H9 (cell line): ENCODE data around the gene PITX3. TPM values are rescaled to one million over a fixed set of nuclear protein-coding genes. Genes with fewer than 3 reads are reported as not detected.

Source experiments
- DNase-seq: peaks from one replicate; pipeline ENCODE4 v3.0.0-alpha.2; 2017
- H2AFZ ChIP-seq: one replicate; pipeline ENCODE4 v1.6.1; 2013; ENCODE audit warnings: mild to moderate bottlenecking, low read length, control low read depth, moderate library complexity
- H2AK5ac ChIP-seq: 2 replicates; pipeline ENCODE4 v1.6.1; 2013; ENCODE audit warnings: low read length, control low read depth, mixed read lengths; ENCODE audit not compliant: insufficient read length
- H2BK120ac ChIP-seq: one replicate; pipeline ENCODE4 v1.6.1; 2013; ENCODE audit warnings: low read depth, mild to moderate bottlenecking, low read length, control low read depth, inconsistent platforms; ENCODE audit not compliant: poor library complexity, severe bottlenecking
- H2BK12ac ChIP-seq: 2 replicates; pipeline ENCODE4 v1.6.1; 2013; ENCODE audit warnings: low read length, control low read depth, mixed read lengths, low read depth; ENCODE audit not compliant: insufficient read length
- H2BK15ac ChIP-seq: 2 replicates; pipeline ENCODE4 v1.6.1; 2013; ENCODE audit warnings: low read depth, low read length, control low read depth
- H2BK20ac ChIP-seq: one replicate; pipeline ENCODE4 v1.6.1; 2013; ENCODE audit warnings: low read depth, mild to moderate bottlenecking, low read length, control low read depth, inconsistent platforms; ENCODE audit not compliant: poor library complexity, severe bottlenecking
- H2BK5ac ChIP-seq: 2 replicates; pipeline ENCODE4 v1.6.1; 2013; ENCODE audit warnings: low read length, control low read depth, mixed read lengths; ENCODE audit not compliant: insufficient read length
- H3K14ac ChIP-seq: 2 replicates; pipeline ENCODE4 v1.6.1; 2013; ENCODE audit warnings: low read length, control low read depth; ENCODE audit not compliant: insufficient read depth
- H3K18ac ChIP-seq: 2 replicates; pipeline ENCODE4 v1.6.1; 2013; ENCODE audit warnings: low read depth, mild to moderate bottlenecking, mixed read lengths, low read length, control low read depth; ENCODE audit not compliant: insufficient read length
- H3K23ac ChIP-seq: 2 replicates; pipeline ENCODE4 v1.6.1; 2013; ENCODE audit warnings: low read length, control low read depth, mixed read lengths, low read depth; ENCODE audit not compliant: insufficient read length
- H3K23me2 ChIP-seq: 2 replicates; pipeline ENCODE4 v1.6.1; 2013; ENCODE audit warnings: low read depth, mild to moderate bottlenecking, mixed read lengths, low read length, control low read depth; ENCODE audit not compliant: insufficient read length, poor library complexity, severe bottlenecking
- H3K27ac ChIP-seq: 2 replicates; pipeline ENCODE4 v1.5.1; 2013; ENCODE audit warnings: low read length, control low read depth, mixed read lengths, low read depth; ENCODE audit not compliant: insufficient read length
- H3K27me3 ChIP-seq: 2 replicates; pipeline ENCODE4 v1.6.1; 2013; ENCODE audit warnings: low read length, control low read depth, inconsistent platforms; ENCODE audit not compliant: insufficient read depth
- H3K4ac ChIP-seq: 2 replicates; pipeline ENCODE4 v1.6.1; 2013; ENCODE audit warnings: low read depth, mild to moderate bottlenecking, control low read depth, inconsistent platforms, low read length, moderate library complexity
- H3K4me1 ChIP-seq: 2 replicates; pipeline ENCODE4 v1.6.1; 2013; ENCODE audit warnings: low read length, control low read depth, inconsistent platforms; ENCODE audit not compliant: insufficient read depth
- H3K4me2 ChIP-seq: 2 replicates; pipeline ENCODE4 v1.6.1; 2013; ENCODE audit warnings: low read length, control low read depth, mixed read lengths; ENCODE audit not compliant: insufficient read length, insufficient read depth
- H3K56ac ChIP-seq: 2 replicates; pipeline ENCODE4 v1.6.1; 2013; ENCODE audit warnings: low read depth, mild to moderate bottlenecking, mixed read lengths, low read length, control low read depth; ENCODE audit not compliant: insufficient read length
- H3K79me1 ChIP-seq: 2 replicates; pipeline ENCODE4 v1.6.1; 2013; ENCODE audit warnings: low read depth, mild to moderate bottlenecking, moderate library complexity, low read length, control low read depth, inconsistent platforms; ENCODE audit not compliant: insufficient read depth, poor library complexity, severe bottlenecking
- H3K79me2 ChIP-seq: 2 replicates; pipeline ENCODE4 v1.6.1; 2013; ENCODE audit warnings: low read length, control low read depth, inconsistent platforms; ENCODE audit not compliant: insufficient read depth
- H3K9ac ChIP-seq: 2 replicates; pipeline ENCODE4 v1.6.1; 2013; ENCODE audit warnings: low read length, control low read depth, mixed read lengths; ENCODE audit not compliant: insufficient read length; ENCODE audit errors: extremely low read depth
- H3K9me3 ChIP-seq: one replicate; pipeline ENCODE4 v1.6.1; 2013; ENCODE audit warnings: low read depth, low read length, inconsistent platforms; ENCODE audit not compliant: control insufficient read depth
- H3T11ph ChIP-seq: one replicate; pipeline ENCODE4 v1.6.1; 2013; ENCODE audit warnings: mild to moderate bottlenecking, low read length, control low read depth, inconsistent platforms
- H4K20me1 ChIP-seq: one replicate; pipeline ENCODE4 v1.6.1; 2013; ENCODE audit not compliant: control insufficient read depth, insufficient read length, insufficient read depth
- H4K5ac ChIP-seq: 2 replicates; pipeline ENCODE4 v1.6.1; 2013; ENCODE audit warnings: low read depth, mild to moderate bottlenecking, mixed read lengths, low read length, control low read depth; ENCODE audit not compliant: insufficient read length
- H4K8ac ChIP-seq: replicated peaks from 2 replicates; pipeline ENCODE4 v1.6.1; 2013; ENCODE audit warnings: low read length, control low read depth, mixed read lengths, low read depth; ENCODE audit not compliant: insufficient read length
- H4K91ac ChIP-seq: 2 replicates; pipeline ENCODE4 v1.6.1; 2013; ENCODE audit warnings: low read depth, mild to moderate bottlenecking, moderate library complexity, mixed read lengths, low read length, control low read depth; ENCODE audit not compliant: insufficient read length
- H3K27ac Mint-ChIP-seq, 3 experiments: 2 replicates in 2 of 3; 3 replicates in 1 of 3; pipeline ENCODE4 v1.8.0; 2020 to 2021; ENCODE audit warnings: mixed read lengths in 3 of 3, mild to moderate bottlenecking in 1 of 3, moderate library complexity in 1 of 3
- H3K27me3 Mint-ChIP-seq: 2 replicates; pipeline ENCODE4 v1.8.0; 2021; ENCODE audit warnings: low read depth, mild to moderate bottlenecking, moderate library complexity, mixed read lengths
- H3K36me3 Mint-ChIP-seq, 3 experiments: 2 replicates in 2 of 3; 3 replicates in 1 of 3; pipeline ENCODE4 v1.8.0; 2020 to 2021; ENCODE audit warnings: low read depth in 3 of 3, mixed read lengths in 3 of 3; ENCODE audit not compliant: insufficient read depth in 1 of 3
- H3K4me1 Mint-ChIP-seq, 2 experiments: 2 replicates each; pipeline ENCODE4 v1.8.0; 2020; ENCODE audit warnings: mixed read lengths in 2 of 2
- H3K4me3 Mint-ChIP-seq, 2 experiments: 2 replicates in 1 of 2; 3 replicates in 1 of 2; pipeline ENCODE4 v1.8.0; 2020 to 2021; ENCODE audit warnings: mild to moderate bottlenecking in 2 of 2, mixed read lengths in 2 of 2, moderate library complexity in 1 of 2
- H3K9me3 Mint-ChIP-seq, 2 experiments: 2 replicates in 1 of 2; 3 replicates in 1 of 2; pipeline ENCODE4 v1.8.0; 2020; ENCODE audit warnings: mild to moderate bottlenecking in 2 of 2, mixed read lengths in 2 of 2, moderate library complexity in 1 of 2
- CTCF ChIP-seq: fragments of 200-600 bp; sonication (generic); conservative IDR thresholded peaks from 3 replicates; pipeline ENCODE4 v1.8.0; 2021; ENCODE audit warnings: antibody characterized with exemption, mild to moderate bottlenecking
- WGBS: extraction: QIAGEN DNeasy Blood & Tissue Kit; methylation state at CpG from one replicate; pipeline ENCODE4 v1.1.7; 2013; ENCODE audit warnings: missing lambda C conversion rate, low lambda C conversion rate, mixed read lengths; ENCODE audit not compliant: insufficient read length; ENCODE audit errors: extremely low coverage; 5-methylcytosine and 5-hydroxymethylcytosine counted together
- total RNA-seq: library from RNA; stranded (reverse); gene quantifications from 2 replicates; pipeline ENCODE4 v1.2.1, GENCODE V29; 2021

PITX3 gene
- total RNA-seq, 1 experiment from 2014 or later = not detected

DNA sequence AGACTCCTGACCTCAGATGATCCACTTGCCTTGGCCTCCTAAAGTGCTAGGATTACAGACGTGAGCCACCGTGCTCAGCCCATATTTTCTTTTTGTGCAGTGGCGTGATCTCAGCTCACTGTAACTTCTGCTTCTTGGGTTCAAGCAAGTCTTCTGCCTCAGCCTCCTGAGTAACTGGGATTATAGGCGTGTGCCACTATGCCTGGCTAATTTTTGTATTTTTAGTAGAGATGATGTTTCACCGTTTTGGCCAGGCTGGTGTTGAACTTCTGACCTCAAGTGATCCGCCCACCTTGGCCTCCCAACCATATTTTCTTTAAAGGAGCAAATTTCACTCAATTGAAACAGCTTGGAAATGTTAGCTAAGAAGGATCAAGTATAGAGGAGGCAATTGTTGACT, 20.5 kb upstream of the PITX3 start:
- Histone ChIP-seq H2BK5ac (no peak overlapping the region), H2BK12ac (no peak overlapping the region), H3K27me3 (no peaks in the 10 kb centered on the region), H3K79me2 (no peaks in the 10 kb centered on the region), H3K27ac (no peak overlapping the region), H2AK5ac (no peak overlapping the region), H3K9ac (no peak overlapping the region), H2BK120ac (no peak overlapping the region), H2AFZ (no peak overlapping the region), H3K4me2 (no peak overlapping the region), H2BK15ac (no peak overlapping the region), H3K4me1 (no peaks in the 10 kb centered on the region), H3K56ac (no peak overlapping the region), H3K4ac (no peak overlapping the region), H4K91ac (no peak overlapping the region), H3K23ac (no peak overlapping the region), H3K14ac (no peak overlapping the region), H2BK20ac (no peak overlapping the region), H4K20me1 (no peaks in the 10 kb centered on the region), H4K5ac (no peak overlapping the region), H3K79me1 (peaks cover 3% of the 10 kb centered on the region), H4K8ac (no peak overlapping the region), H3T11ph (no peak overlapping the region), H3K9me3 (no peaks in the 10 kb centered on the region), H3K18ac (no peak overlapping the region), H3K23me2 (no peaks in the 10 kb centered on the region)
- Mint-ChIP-seq H3K27ac (no peak overlapping the region), H3K36me3 (peaks cover 0 to 19% (median 17%) of the 10 kb centered on the region in 3 experiments; a peak in 5 of 7 replicates), H3K4me3 (no peak overlapping the region), H3K27me3 (no peaks in the 10 kb centered on the region), H3K4me1 (peaks cover 4% of the 10 kb centered on the region in 2 experiments; a peak in 2 of 4 replicates), H3K9me3 (no peaks in the 10 kb centered on the region)
- no CpG with 5 or more reads among the region's 6 CpGs for WGBS
- TF ChIP-seq CTCF = no peak
- DNase-seq = no peak
